Right forelimb (tissue), 1 donor: ENCODE data around the gene ARFGEF3.
"Not testable (repeated sequence)": the region's sequence is repeated elsewhere in the genome, so short reads cannot be mapped to it uniquely, and the experiment has no call there.

ENCODE experiments used
- DNase-seq: peaks from one replicate; pipeline ENCODE4 v3.0.0-alpha.2; 2018

The ARFGEF3 gene, protein sequence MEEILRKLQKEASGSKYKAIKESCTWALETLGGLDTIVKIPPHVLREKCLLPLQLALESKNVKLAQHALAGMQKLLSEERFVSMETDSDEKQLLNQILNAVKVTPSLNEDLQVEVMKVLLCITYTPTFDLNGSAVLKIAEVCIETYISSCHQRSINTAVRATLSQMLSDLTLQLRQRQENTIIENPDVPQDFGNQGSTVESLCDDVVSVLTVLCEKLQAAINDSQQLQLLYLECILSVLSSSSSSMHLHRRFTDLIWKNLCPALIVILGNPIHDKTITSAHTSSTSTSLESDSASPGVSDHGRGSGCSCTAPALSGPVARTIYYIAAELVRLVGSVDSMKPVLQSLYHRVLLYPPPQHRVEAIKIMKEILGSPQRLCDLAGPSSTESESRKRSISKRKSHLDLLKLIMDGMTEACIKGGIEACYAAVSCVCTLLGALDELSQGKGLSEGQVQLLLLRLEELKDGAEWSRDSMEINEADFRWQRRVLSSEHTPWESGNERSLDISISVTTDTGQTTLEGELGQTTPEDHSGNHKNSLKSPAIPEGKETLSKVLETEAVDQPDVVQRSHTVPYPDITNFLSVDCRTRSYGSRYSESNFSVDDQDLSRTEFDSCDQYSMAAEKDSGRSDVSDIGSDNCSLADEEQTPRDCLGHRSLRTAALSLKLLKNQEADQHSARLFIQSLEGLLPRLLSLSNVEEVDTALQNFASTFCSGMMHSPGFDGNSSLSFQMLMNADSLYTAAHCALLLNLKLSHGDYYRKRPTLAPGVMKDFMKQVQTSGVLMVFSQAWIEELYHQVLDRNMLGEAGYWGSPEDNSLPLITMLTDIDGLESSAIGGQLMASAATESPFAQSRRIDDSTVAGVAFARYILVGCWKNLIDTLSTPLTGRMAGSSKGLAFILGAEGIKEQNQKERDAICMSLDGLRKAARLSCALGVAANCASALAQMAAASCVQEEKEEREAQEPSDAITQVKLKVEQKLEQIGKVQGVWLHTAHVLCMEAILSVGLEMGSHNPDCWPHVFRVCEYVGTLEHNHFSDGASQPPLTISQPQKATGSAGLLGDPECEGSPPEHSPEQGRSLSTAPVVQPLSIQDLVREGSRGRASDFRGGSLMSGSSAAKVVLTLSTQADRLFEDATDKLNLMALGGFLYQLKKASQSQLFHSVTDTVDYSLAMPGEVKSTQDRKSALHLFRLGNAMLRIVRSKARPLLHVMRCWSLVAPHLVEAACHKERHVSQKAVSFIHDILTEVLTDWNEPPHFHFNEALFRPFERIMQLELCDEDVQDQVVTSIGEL (N-terminal part only)

DNA sequence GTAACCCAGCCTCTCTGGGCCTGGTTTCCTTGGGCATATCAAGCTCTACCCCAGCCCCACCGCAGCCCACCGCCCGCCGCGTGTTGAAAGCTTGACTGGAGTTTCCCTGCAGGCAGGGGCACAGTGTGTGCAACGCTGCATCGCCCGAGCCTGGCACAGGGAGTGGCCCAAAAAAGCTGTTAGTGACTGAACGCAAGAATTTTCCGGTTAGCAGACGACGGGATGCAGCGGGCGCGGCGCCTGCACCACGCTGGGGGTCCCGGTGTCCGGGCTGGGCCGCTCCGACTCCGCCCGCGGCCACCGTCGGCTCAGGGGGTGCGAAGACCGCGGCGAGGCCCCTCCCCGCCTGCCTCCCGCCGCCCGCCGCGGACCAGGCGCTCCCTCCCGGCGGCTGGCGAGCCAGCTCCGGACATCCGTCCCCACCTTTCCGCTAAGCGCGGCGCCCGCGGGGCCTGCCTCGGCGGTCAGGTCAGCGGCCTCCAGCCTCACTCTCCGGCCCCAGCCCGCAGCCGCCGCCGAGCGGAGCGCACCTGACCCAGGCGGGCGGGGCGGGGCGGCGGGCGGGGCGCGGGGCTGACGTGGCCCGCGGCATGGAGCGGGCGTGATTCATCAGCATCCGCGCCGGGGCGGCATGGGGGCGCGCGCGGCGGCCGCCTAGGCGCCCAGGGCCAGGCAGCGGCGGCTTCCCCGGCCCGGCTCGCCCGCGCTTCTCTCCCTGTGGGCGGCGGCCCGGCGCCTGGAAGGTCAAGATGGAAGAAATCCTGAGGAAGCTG lies at the start of gene ARFGEF3:
Gene ARFGEF3, plus strand, starts transcription at position 602 of the 773 bp plus-strand sequence. Its CDS starts 148 bp downstream, at position 750.
- peak; percentile 61 for DNase-seq

DNA sequence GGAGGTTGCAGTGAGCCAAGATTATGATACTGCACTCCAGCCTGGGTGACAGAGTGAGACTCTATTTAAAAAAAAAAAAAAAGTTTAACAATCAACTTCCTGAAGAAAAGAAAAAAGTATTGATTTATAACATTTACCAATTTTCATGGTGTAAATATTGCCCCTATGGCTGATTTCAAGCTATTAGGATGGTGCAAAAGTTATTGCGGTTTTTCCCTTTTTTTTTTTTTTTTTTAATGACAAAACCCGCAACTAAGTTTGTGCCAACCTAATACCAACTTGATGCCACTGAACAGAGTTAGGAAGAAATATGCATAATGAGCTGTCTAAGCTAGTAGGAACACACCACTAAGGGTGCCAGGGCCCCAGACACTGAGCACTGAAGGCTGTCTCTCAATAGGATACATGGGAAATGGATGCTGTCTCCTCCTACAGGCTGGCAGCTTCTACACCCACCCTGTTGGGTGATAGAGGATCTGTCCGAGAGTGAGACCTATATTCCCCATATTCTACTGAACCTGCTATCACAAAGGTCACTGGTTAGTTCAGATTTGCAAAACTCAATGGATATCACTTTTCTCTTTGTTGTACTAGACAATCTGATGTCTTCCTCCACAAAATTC lies 48.0 kb upstream of the ARFGEF3 start:
- DNase-seq: no peak

GRCh38 chr6:138115201-138115600 lies 46.5 kb upstream of the ARFGEF3 start:
- no peak for DNase-seq

- DNase-seq: no peak
Observed at GRCh38 chr6:138115877-138116660, 45.7 kb upstream of the ARFGEF3 start.

GRCh38 chr6:138116661-138116999 lies 45.1 kb upstream of the ARFGEF3 start:
- DNase-seq: no peak

- DNase-seq: no peak
Observed at GRCh38 chr6:138117376-138117914, 44.3 kb upstream of the ARFGEF3 start.

- not testable (repeated sequence) for DNase-seq
Observed at GRCh38 chr6:138119229-138119628, 42.5 kb upstream of the ARFGEF3 start.

- DNase-seq: no peak
Observed at GRCh38 chr6:138119976-138120375, 41.8 kb upstream of the ARFGEF3 start.

GRCh38 chr6:138124096-138124495 lies 37.6 kb upstream of the ARFGEF3 start:
- DNase-seq: no peak

- DNase-seq: no peak
Observed at GRCh38 chr6:138128096-138128495, 33.6 kb upstream of the ARFGEF3 start.

DNA sequence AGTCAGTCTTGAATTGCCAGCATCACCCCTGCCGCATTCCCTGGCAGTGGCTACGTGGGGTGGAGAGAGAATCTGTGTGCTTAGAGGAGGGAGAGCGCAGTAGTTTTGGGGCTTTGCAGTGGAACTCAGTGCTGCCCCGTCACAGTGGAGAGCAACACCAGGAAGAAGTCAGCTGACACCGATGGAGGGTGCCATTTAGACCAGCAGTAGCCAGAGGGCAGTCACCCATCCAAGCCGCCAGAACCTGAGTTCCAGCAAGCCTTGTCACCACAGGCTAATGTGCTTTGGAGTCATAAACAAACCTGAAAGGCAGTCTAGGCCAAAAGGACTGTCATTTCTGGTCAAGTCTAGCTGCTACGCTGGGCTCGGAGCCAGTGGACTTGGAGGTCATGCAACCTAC lies 32.5 kb upstream of the ARFGEF3 start:
- DNase-seq: no peak

GRCh38 chr6:138142806-138143205 lies 18.9 kb upstream of the ARFGEF3 start:
- DNase-seq: no peak

- no peak for DNase-seq
Observed at GRCh38 chr6:138145402-138145801, 16.3 kb upstream of the ARFGEF3 start.

DNA sequence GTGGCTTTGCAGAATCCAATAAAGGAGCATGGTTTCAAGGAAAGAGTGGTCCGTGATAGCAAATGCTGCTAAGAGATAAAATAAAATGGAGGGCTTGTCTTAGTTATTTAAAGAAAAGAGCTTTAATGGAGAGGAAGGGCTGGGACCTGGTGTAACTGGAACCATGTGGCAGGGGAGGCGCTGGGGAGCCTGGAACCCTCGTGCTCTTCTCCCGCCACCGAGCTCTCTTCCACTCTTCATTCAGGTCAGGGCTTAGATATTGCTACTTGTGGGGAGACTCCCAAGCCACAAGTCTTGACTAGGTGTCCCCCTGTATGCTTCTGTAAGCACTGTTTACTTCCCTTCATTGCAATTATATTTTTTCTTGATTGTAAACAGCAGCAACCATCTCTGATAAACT lies 15.2 kb upstream of the ARFGEF3 start:
- DNase-seq: no peak

DNA sequence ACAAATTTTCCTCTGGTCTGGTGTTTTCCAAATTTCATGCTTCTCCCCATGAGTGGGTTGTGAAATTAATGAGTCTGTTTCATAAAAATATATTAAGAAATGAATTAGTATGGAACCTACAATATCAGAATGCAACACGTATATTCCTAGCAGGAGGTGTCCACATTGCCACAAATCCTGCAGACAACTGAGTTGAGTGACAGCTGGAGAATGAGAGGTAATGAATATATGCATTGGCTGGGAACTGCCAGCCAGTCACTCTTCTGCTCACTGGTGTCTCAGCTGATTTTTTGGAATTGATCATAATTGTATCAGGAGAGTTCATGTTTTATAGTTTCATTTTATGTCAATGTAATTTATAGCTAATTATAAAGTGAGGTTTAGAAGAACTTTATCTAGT lies 6.3 kb upstream of the ARFGEF3 start:
- no peak for DNase-seq

- DNase-seq: no peak
Observed at GRCh38 chr6:138157986-138158638, 3.6 kb upstream of the ARFGEF3 start.

GRCh38 chr6:138159246-138159645 lies 2.5 kb upstream of the ARFGEF3 start:
- no peak for DNase-seq

- DNase-seq: no peak
Observed at GRCh38 chr6:138160329-138161087, 1.2 kb upstream of the ARFGEF3 start.

DNA sequence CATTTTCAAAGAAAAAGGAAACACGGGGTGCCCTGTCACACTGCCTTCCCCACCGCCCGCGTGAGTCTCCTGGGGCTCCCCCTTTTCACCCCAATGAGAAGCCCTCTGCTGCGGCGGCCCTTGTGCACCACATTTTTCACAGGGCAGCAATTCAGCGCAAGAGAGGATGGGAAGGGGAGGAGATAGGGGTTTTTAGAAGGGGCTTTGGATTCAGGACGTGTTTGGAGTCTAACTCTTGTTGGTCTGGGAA lies 726 bp upstream of the ARFGEF3 start:
- no peak for DNase-seq
